H1 (cell line): ENCODE results near the gene FRMD6. TPM values are rescaled to one million over a fixed set of nuclear protein-coding genes. Genes with fewer than 3 reads are reported as not detected.

Experiments used
- CTCF ChIA-PET: fragments of 300-600 bp; sonication (Branson Sonifier 250); formaldehyde crosslinking; loops from one replicate; lab custom pipeline; 2021; ENCODE audit not compliant: partially characterized antibody; lab: Charles Lee
- POLR2A ChIA-PET: fragments of 300-600 bp; sonication (Branson Sonifier 250); formaldehyde crosslinking; loops from one replicate; lab custom pipeline; 2021; ENCODE audit warnings: inconsistent platforms; ENCODE audit not compliant: partially characterized antibody; lab: Charles Lee
- DNase-seq, 2 experiments: peaks; one replicate each; pipeline versions ENCODE4 v3.0.0 to v3.0.0-alpha.2; 2010 to 2022; ENCODE audit warnings: low spot score in 2 of 2, low read depth in 1 of 2, mixed read lengths in 1 of 2
- FAIRE-seq: peaks from 2 replicates; lab custom pipeline; 2011; peaks lifted over from hg19 to GRCh38; lab: Jason Lieb, UNC
- H2AFZ ChIP-seq: 2 replicates; pipeline ENCODE4 v1.8.1; 2012; ENCODE audit warnings: low read length, inconsistent platforms
- H2AK5ac ChIP-seq: 2 replicates; pipeline ENCODE4 v1.6.1; 2013; ENCODE audit warnings: low read depth, low read length
- H2BK120ac ChIP-seq: replicated peaks from 2 replicates; pipeline ENCODE3; 2013; ENCODE audit warnings: low read depth, low read length, inconsistent platforms
- H2BK12ac ChIP-seq: 2 replicates; pipeline ENCODE4 v1.6.1; 2013; ENCODE audit warnings: low read depth, low read length
- H2BK15ac ChIP-seq: 2 replicates; pipeline ENCODE4 v1.6.1; 2013; ENCODE audit warnings: low read length
- H2BK20ac ChIP-seq: 2 replicates; pipeline ENCODE4 v1.6.1; 2013; ENCODE audit warnings: low read length
- H2BK5ac ChIP-seq: 2 replicates; pipeline ENCODE4 v1.6.1; 2013; ENCODE audit warnings: low read depth, low read length
- H3K14ac ChIP-seq: 2 replicates; pipeline ENCODE4 v1.6.1; 2013; ENCODE audit warnings: inconsistent platforms; ENCODE audit not compliant: insufficient read length
- H3K18ac ChIP-seq: 2 replicates; pipeline ENCODE4 v1.6.1; 2013; ENCODE audit warnings: low read length; ENCODE audit errors: extremely low read depth
- H3K23ac ChIP-seq: 2 replicates; pipeline ENCODE4 v1.6.1; 2013; ENCODE audit warnings: inconsistent platforms; ENCODE audit not compliant: insufficient read length
- H3K23me2 ChIP-seq: 2 replicates; pipeline ENCODE4 v1.6.1; 2013; ENCODE audit warnings: low read depth, low read length
- H3K27ac ChIP-seq: 2 replicates; pipeline ENCODE4 v1.6.1; 2011; ENCODE audit warnings: low read depth, low read length, inconsistent platforms
- H3K27me3 ChIP-seq, 4 experiments: replicated peaks in 1 of 4; 1 replicate in 1 of 4; 2 replicates in 3 of 4; pipeline versions ENCODE4 v1.6.1 to v1.8.1; 2011 to 2013; ENCODE audit warnings: low read length in 3 of 4, mild to moderate bottlenecking in 3 of 4, inconsistent platforms in 2 of 4, mixed read lengths in 2 of 4, moderate library complexity in 1 of 4; ENCODE audit not compliant: control insufficient read depth in 3 of 4, insufficient read depth in 3 of 4; ENCODE audit errors: extremely low read depth in 1 of 4
- H3K36me3 ChIP-seq, 4 experiments: 2 replicates each; pipeline versions ENCODE4 v1.6.1 to v1.8.1; 2011 to 2013; ENCODE audit warnings: mild to moderate bottlenecking in 4 of 4, low read length in 3 of 4, moderate library complexity in 2 of 4, control low read depth in 1 of 4, inconsistent platforms in 1 of 4; ENCODE audit not compliant: insufficient read depth in 4 of 4, control insufficient read depth in 2 of 4
- H3K4ac ChIP-seq: replicated peaks from 2 replicates; pipeline ENCODE3; 2013; ENCODE audit warnings: low read length, low read depth, mixed read lengths, inconsistent platforms; ENCODE audit not compliant: insufficient read length
- H3K4me1 ChIP-seq, 4 experiments: replicated peaks in 1 of 4; 1 replicate in 1 of 4; 2 replicates in 3 of 4; pipeline versions ENCODE4 v1.6.1 to v1.8.1; 2011 to 2013; ENCODE audit warnings: low read length in 3 of 4, inconsistent platforms in 2 of 4, mixed read lengths in 1 of 4; ENCODE audit not compliant: insufficient read depth in 4 of 4, control insufficient read depth in 3 of 4
- H3K4me2 ChIP-seq, 2 experiments: 2 replicates each; pipeline versions ENCODE4 v1.6.1 to v1.8.1; 2011 to 2013; ENCODE audit warnings: low read depth in 2 of 2, low read length in 2 of 2, control low read depth in 1 of 2, inconsistent platforms in 1 of 2, mild to moderate bottlenecking in 1 of 2; ENCODE audit not compliant: insufficient read depth in 1 of 2
- H3K4me3 ChIP-seq, 4 experiments: fragments of 200-600, 300-600 bp in 1 of 4; sonication (generic), shearing (Covaris generic), sonication (Bioruptor Twin) in 1 of 4; 2 replicates each; pipeline versions ENCODE4 v1.5.1 to v1.8.1; 2011 to 2016; ENCODE audit warnings: low read length in 4 of 4, low read depth in 3 of 4, control low read depth in 2 of 4, inconsistent platforms in 2 of 4, mild to moderate bottlenecking in 2 of 4, mixed read lengths in 1 of 4, moderate library complexity in 1 of 4; ENCODE audit not compliant: insufficient read depth in 2 of 4; ENCODE audit errors: extremely low read depth in 1 of 4
- H3K56ac ChIP-seq: replicated peaks from 2 replicates; pipeline ENCODE3; 2013; ENCODE audit warnings: low read depth, mild to moderate bottlenecking, mixed read lengths, low read length, inconsistent platforms; ENCODE audit not compliant: insufficient read length
- H3K79me1 ChIP-seq: 2 replicates; pipeline ENCODE4 v1.6.1; 2013; ENCODE audit warnings: low read depth, low read length, control low read depth
- H3K79me2 ChIP-seq, 2 experiments: 2 replicates each; pipeline versions ENCODE4 v1.6.1 to v1.8.1; 2012 to 2013; ENCODE audit warnings: low read length in 2 of 2, mild to moderate bottlenecking in 2 of 2, inconsistent platforms in 1 of 2; ENCODE audit not compliant: insufficient read depth in 2 of 2, control insufficient read depth in 1 of 2
- H3K9ac ChIP-seq, 4 experiments: replicated peaks in 1 of 4; 1 replicate in 1 of 4; 2 replicates in 3 of 4; pipeline versions ENCODE4 v1.6.1 to v1.8.1; 2011 to 2013; ENCODE audit warnings: low read depth in 3 of 4, low read length in 3 of 4, control low read depth in 2 of 4, mild to moderate bottlenecking in 2 of 4, moderate library complexity in 2 of 4, inconsistent platforms in 1 of 4; ENCODE audit errors: extremely low read depth in 1 of 4
- H3K9me3 ChIP-seq, 2 experiments: 2 replicates each; pipeline versions ENCODE4 v1.6.1 to v1.8.1; 2012 to 2013; ENCODE audit warnings: mild to moderate bottlenecking in 2 of 2, moderate library complexity in 2 of 2, control low read depth in 1 of 2, inconsistent platforms in 1 of 2, low read depth in 1 of 2, low read length in 1 of 2, mixed read lengths in 1 of 2; ENCODE audit not compliant: insufficient read depth in 2 of 2
- H4K20me1 ChIP-seq, 2 experiments: replicated peaks in 1 of 2; 2 replicates each; pipeline versions ENCODE3 to v1.8.1; 2011 to 2013; ENCODE audit warnings: inconsistent platforms in 2 of 2, low read length in 2 of 2, mild to moderate bottlenecking in 1 of 2; ENCODE audit not compliant: insufficient read depth in 2 of 2, control insufficient read depth in 1 of 2
- H4K5ac ChIP-seq: 2 replicates; pipeline ENCODE4 v1.6.1; 2013; ENCODE audit warnings: low read length, low read depth, mixed read lengths, inconsistent platforms; ENCODE audit not compliant: insufficient read length
- H4K8ac ChIP-seq: 2 replicates; pipeline ENCODE4 v1.8.0; 2013; ENCODE audit warnings: mild to moderate bottlenecking, moderate library complexity, low read length, inconsistent platforms; ENCODE audit not compliant: insufficient read depth; ENCODE audit errors: extremely low read depth
- H4K91ac ChIP-seq: replicated peaks from 2 replicates; pipeline ENCODE3; 2013; ENCODE audit warnings: low read length, mixed read lengths, inconsistent platforms; ENCODE audit not compliant: insufficient read length
- ASH2L ChIP-seq: fragments of 200-600, 300-600 bp; sonication (generic); IDR thresholded peaks from one replicate; pipeline ENCODE4 v1.7.1; 2017; ENCODE audit warnings: low read length
- BACH1 ChIP-seq: IDR thresholded peaks from 2 replicates; pipeline ENCODE4 v1.6.1; 2012; ENCODE audit warnings: low read length, improper control_type of control experiment
- CEBPB ChIP-seq: IDR thresholded peaks from 2 replicates; pipeline ENCODE4 v1.6.1; 2012; ENCODE audit warnings: low read depth, low read length
- CHD2 ChIP-seq: IDR thresholded peaks from 2 replicates; pipeline ENCODE4 v1.6.1; 2012; ENCODE audit warnings: low read length, improper control_type of control experiment
- CREB1 ChIP-seq: IDR thresholded peaks from 2 replicates; pipeline ENCODE4 v1.6.1; 2012; ENCODE audit warnings: inconsistent platforms
- E2F6 ChIP-seq: IDR thresholded peaks from 2 replicates; pipeline ENCODE4 v1.6.1; 2012; ENCODE audit warnings: inconsistent platforms
- FOSL1 ChIP-seq: IDR thresholded peaks from 2 replicates; pipeline ENCODE4 v1.6.1; 2011; ENCODE audit warnings: mild to moderate bottlenecking, low read depth, low read length, moderate library complexity; ENCODE audit not compliant: insufficient read depth
- JUN ChIP-seq: IDR thresholded peaks from 2 replicates; pipeline ENCODE4 v1.6.1; 2011; ENCODE audit warnings: low read depth, mild to moderate bottlenecking, improper control_type of control experiment, low read length
- POLR2AphosphoS5 ChIP-seq: IDR thresholded peaks from 2 replicates; pipeline ENCODE4 v1.6.1; 2011; ENCODE audit warnings: low read depth, low read length
- USF2 ChIP-seq: IDR thresholded peaks from 2 replicates; pipeline ENCODE4 v1.6.1; 2011; ENCODE audit warnings: low read length, improper control_type of control experiment
- WGBS, 2 experiments: shearing (Covaris generic) in 1 of 2; methylation state at CpG; one replicate each; pipeline versions ENCODE4 v1.1.6 to v1.1.7; 2013 to 2015; ENCODE audit warnings: low lambda C conversion rate in 2 of 2, mixed read lengths in 2 of 2, inconsistent platforms in 1 of 2, low coverage in 1 of 2, missing lambda C conversion rate in 1 of 2; ENCODE audit not compliant: insufficient replicate concordance in 2 of 2, insufficient coverage in 1 of 2, insufficient read length in 1 of 2; ENCODE audit errors: extremely low coverage in 1 of 2, missing lambda C conversion rate in 1 of 2; 5-methylcytosine and 5-hydroxymethylcytosine counted together
- polyA plus RNA-seq, 7 experiments: library from polyadenylated mRNA; depleted of rRNA in 3 of 7; stranded (reverse) in 5 of 7; unstranded in 2 of 7; fragments of >200 nt in 5 of 7; fragments of 200-250 nt in 2 of 7; gene quantifications; 1 replicate in 5 of 7; 2 replicates in 1 of 7; 4 replicates in 1 of 7; pipeline versions ENCODE4 v1.2.1 to v1.2.3, GENCODE V29; 2011 to 2013; ENCODE audit warnings: missing spikeins in 2 of 7, mixed read lengths in 2 of 7
- total RNA-seq: library from RNA; stranded (reverse); fragmentation: NEBNext Ultra II Directional; extraction: Animal tissue kit (Norgen Biotek cat#: 25700); gene quantifications from 2 replicates; pipeline ENCODE4 v1.2.1, GENCODE V29; 2021
- TF ChIP-seq, protein P1 (sequence below): IDR thresholded peaks from 2 replicates; pipeline ENCODE4 v1.6.1; 2012; ENCODE audit warnings: low read length, inconsistent platforms

FRMD6 gene
- total and polyA plus RNA-seq, 2 of the 8 experiments (the other 6 are each of a cell fraction or from before 2014, with no cell fraction given), result 5.4 to 23.7 TPM

DNA sequence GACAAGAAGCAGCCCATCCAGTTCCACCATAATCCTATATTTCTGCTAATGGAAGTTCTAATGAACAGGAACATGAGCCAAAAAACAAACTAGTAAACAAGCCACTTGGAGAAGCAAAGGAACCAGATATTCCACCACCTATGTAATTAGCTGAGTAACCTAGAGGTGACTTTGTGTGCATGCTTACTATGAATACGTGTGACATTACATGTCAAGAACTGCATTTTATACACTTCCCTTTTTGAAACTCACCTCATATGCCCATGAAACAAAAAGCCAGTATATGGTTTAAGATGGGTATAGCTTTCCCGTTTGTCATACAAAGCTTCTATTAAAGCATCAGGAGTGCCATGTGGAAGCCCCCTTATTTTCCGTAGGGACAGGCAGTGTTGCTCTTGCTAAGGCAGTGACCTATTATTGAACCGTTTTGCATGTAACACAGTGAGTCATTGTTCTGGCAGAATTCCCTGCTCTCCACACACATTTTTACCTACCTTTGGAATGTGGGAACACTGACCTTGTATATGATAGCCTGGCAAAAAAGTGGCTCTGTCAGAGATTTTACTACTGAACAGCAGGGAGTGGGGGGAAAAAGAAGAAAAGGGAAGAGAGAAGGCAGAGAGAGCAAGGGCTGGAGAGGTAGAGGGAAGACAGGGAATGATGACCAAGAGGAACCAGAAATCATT, 34.8 kb upstream of the FRMD6 start:
- no peaks in the 10 kb centered on the region for H3K27me3 ChIP-seq
- peaks cover 0 to 4% (median 1%) of the 10 kb centered on the region in 4 experiments; a peak in 1 of 7 replicates for H3K4me1 ChIP-seq
- DNase-seq, result no peak
- H3K23me2 ChIP-seq, result no peaks in the 10 kb centered on the region
- POLR2A ChIA-PET, result no interaction called here
- no peak overlapping the region for H3K18ac ChIP-seq
- H2AFZ ChIP-seq, result peak overlapping the region; percentile 81; the same call in 1 of the 2 replicates
- H4K8ac ChIP-seq, result no peak overlapping the region
- no peak overlapping the region for H3K4me2 ChIP-seq
- H3K79me2 ChIP-seq, result no peaks in the 10 kb centered on the region
- H2BK120ac ChIP-seq, result no peak overlapping the region
- no peak overlapping the region for H3K27ac ChIP-seq
- no peak overlapping the region for H3K9ac ChIP-seq
- H4K5ac ChIP-seq, result no peak overlapping the region
- H3K36me3 ChIP-seq, result no peaks in the 10 kb centered on the region
- H3K56ac ChIP-seq, result no peak overlapping the region
- no peak overlapping the region for H2BK5ac ChIP-seq
- no peak overlapping the region for H3K4me3 ChIP-seq
- H2BK15ac ChIP-seq, result no peak overlapping the region
- no peak overlapping the region for H2BK20ac ChIP-seq
- H3K14ac ChIP-seq, result no peak overlapping the region
- no peak overlapping the region for H3K4ac ChIP-seq
- H4K91ac ChIP-seq, result no peak overlapping the region
- no peaks in the 10 kb centered on the region for H4K20me1 ChIP-seq
- no peak overlapping the region for H3K23ac ChIP-seq
- no peak overlapping the region for H2AK5ac ChIP-seq
- no peaks in the 10 kb centered on the region for H3K9me3 ChIP-seq
- FAIRE-seq, result no peak
- no peaks in the 10 kb centered on the region for H3K79me1 ChIP-seq
- H2BK12ac ChIP-seq, result no peak overlapping the region
- 77% methylated on average over 4 of the region's 4 CpGs; no CpG with 5 or more reads in 1 of the 2 experiments for WGBS, 2 experiments
- CTCF ChIA-PET, result interaction anchor here (1.3 kb wide), 1 partner anchor 159 kb away, joined by 3 read pairs; no protein-coding TSS in a partner anchor
- no peak for TF ChIP-seq USF2
- no peak for TF ChIP-seq ASH2L
- TF ChIP-seq POLR2AphosphoS5, result no peak
- TF ChIP-seq JUN, result no peak
- no peak for TF ChIP-seq BACH1
- TF ChIP-seq E2F6, result no peak
- no peak for TF ChIP-seq CREB1
- TF ChIP-seq FOSL1, result no peak
- TF ChIP-seq CEBPB, result no peak
- no peak for TF ChIP-seq CHD2
- TF ChIP-seq, protein P1, sequence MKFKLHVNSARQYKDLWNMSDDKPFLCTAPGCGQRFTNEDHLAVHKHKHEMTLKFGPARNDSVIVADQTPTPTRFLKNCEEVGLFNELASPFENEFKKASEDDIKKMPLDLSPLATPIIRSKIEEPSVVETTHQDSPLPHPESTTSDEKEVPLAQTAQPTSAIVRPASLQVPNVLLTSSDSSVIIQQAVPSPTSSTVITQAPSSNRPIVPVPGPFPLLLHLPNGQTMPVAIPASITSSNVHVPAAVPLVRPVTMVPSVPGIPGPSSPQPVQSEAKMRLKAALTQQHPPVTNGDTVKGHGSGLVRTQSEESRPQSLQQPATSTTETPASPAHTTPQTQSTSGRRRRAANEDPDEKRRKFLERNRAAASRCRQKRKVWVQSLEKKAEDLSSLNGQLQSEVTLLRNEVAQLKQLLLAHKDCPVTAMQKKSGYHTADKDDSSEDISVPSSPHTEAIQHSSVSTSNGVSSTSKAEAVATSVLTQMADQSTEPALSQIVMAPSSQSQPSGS, result no peak
